ENCODE results near the gene BHLHE41. TPM values are rescaled to one million over a fixed set of nuclear protein-coding genes. Genes with fewer than 3 reads are reported as not detected.
A peak's percentile ranks its signal among the peaks of the same experiment; 100 is the strongest.

BHLHE41 gene
- total and polyA plus RNA-seq, 2 donors (not counting 1 experiment from before 2014, with no cell fraction given): 2.3 to 2.4 TPM

- Histone ChIP-seq H2AFZ (ENCODE audit: low read length) (no peak overlapping the region), H3K36me3 (ENCODE audit: control insufficient read depth, insufficient read depth, low read length) (no peaks in the 10 kb centered on the region), H3K79me2 (ENCODE audit: control insufficient read depth, insufficient read depth, low read length) (no peaks in the 10 kb centered on the region), H3K4me3 (replicated peaks in 1 of 4; ENCODE audit: control extremely low read depth in 1 of 4, insufficient read depth in 1 of 4, low read depth in 3 of 4, low read length in 4 of 4) (no peak overlapping the region), H3K27me3 (ENCODE audit: control insufficient read depth, insufficient read depth, low read length) (no peaks in the 10 kb centered on the region), H4K20me1 (ENCODE audit: control insufficient read depth, extremely low read depth, insufficient read depth, low read length) (no peaks in the 10 kb centered on the region), H3K27ac (ENCODE audit: insufficient read depth, low read length) (no peak overlapping the region), H3K9ac (ENCODE audit: insufficient read depth, low read length) (no peak overlapping the region), H3K4me1 (ENCODE audit: control insufficient read depth, extremely low read depth, insufficient read depth, low read length) (no peaks in the 10 kb centered on the region), H3K4me2 (ENCODE audit: extremely low read depth, insufficient read depth, low read length) (no peak overlapping the region), H3K9me3 (ENCODE audit: control insufficient read depth, insufficient read depth, low read depth, low read length) (no peaks in the 10 kb centered on the region)
- no peak for TF ChIP-seq CTCF (conservative IDR thresholded peaks at IDR 0.05 in 1 of 2, IDR thresholded peaks at IDR 0.05 in 1 of 2; ENCODE audit: low read depth in 1 of 2, low read length in 2 of 2)
- peak in 1 of 2 donors; percentile 40 for DNase-seq (ENCODE audit: low read depth in 2 of 2)
Measured at GRCh38 chr12:26133521-26133920, 8.7 kb upstream of the BHLHE41 start.

- Histone ChIP-seq H3K27ac (ENCODE audit: insufficient read depth, low read length) (no peak overlapping the region), H3K4me3 (replicated peaks in 1 of 4; ENCODE audit: control extremely low read depth in 1 of 4, insufficient read depth in 1 of 4, low read depth in 3 of 4, low read length in 4 of 4) (no peak overlapping the region), H3K27me3 (ENCODE audit: control insufficient read depth, insufficient read depth, low read length) (no peaks in the 10 kb centered on the region), H3K9me3 (ENCODE audit: control insufficient read depth, insufficient read depth, low read depth, low read length) (no peaks in the 10 kb centered on the region), H2AFZ (ENCODE audit: low read length) (no peak overlapping the region), H3K4me2 (ENCODE audit: extremely low read depth, insufficient read depth, low read length) (no peak overlapping the region), H3K4me1 (ENCODE audit: control insufficient read depth, extremely low read depth, insufficient read depth, low read length) (no peaks in the 10 kb centered on the region), H3K79me2 (ENCODE audit: control insufficient read depth, insufficient read depth, low read length) (no peaks in the 10 kb centered on the region), H3K36me3 (ENCODE audit: control insufficient read depth, insufficient read depth, low read length) (no peaks in the 10 kb centered on the region), H3K9ac (ENCODE audit: insufficient read depth, low read length) (no peak overlapping the region), H4K20me1 (ENCODE audit: control insufficient read depth, extremely low read depth, insufficient read depth, low read length) (no peaks in the 10 kb centered on the region)
- no peak for TF ChIP-seq CTCF (conservative IDR thresholded peaks at IDR 0.05 in 1 of 2, IDR thresholded peaks at IDR 0.05 in 1 of 2; ENCODE audit: low read depth in 1 of 2, low read length in 2 of 2)
- no peak for TF ChIP-seq EZH2 (IDR thresholded peaks at IDR 0.05; ENCODE audit: low read length, missing control alignments)
- no peak for DNase-seq (ENCODE audit: low read depth in 2 of 2)
Measured at GRCh38 chr12:26132866-26133265, 8.0 kb upstream of the BHLHE41 start.

- H2AFZ ChIP-seq (ENCODE audit: low read length): no peak overlapping the region
- no peaks in the 10 kb centered on the region for H3K4me1 ChIP-seq (ENCODE audit: control insufficient read depth, extremely low read depth, insufficient read depth, low read length)
- no peak for TF ChIP-seq CTCF (conservative IDR thresholded peaks at IDR 0.05 in 1 of 2, IDR thresholded peaks at IDR 0.05 in 1 of 2; ENCODE audit: low read depth in 1 of 2, low read length in 2 of 2)
- no peak for TF ChIP-seq EZH2 (IDR thresholded peaks at IDR 0.05; ENCODE audit: low read length, missing control alignments)
- no peaks in the 10 kb centered on the region for H3K27me3 ChIP-seq (ENCODE audit: control insufficient read depth, insufficient read depth, low read length)
- no peak overlapping the region for H3K9ac ChIP-seq (ENCODE audit: insufficient read depth, low read length)
- H3K79me2 ChIP-seq (ENCODE audit: control insufficient read depth, insufficient read depth, low read length): no peaks in the 10 kb centered on the region
- H3K4me3 ChIP-seq (replicated peaks in 1 of 4; ENCODE audit: control extremely low read depth in 1 of 4, insufficient read depth in 1 of 4, low read depth in 3 of 4, low read length in 4 of 4): no peak overlapping the region
- DNase-seq (ENCODE audit: low read depth in 2 of 2): no peak
- H4K20me1 ChIP-seq (ENCODE audit: control insufficient read depth, extremely low read depth, insufficient read depth, low read length): no peaks in the 10 kb centered on the region
- no peaks in the 10 kb centered on the region for H3K36me3 ChIP-seq (ENCODE audit: control insufficient read depth, insufficient read depth, low read length)
- no peak overlapping the region for H3K4me2 ChIP-seq (ENCODE audit: extremely low read depth, insufficient read depth, low read length)
- no peak overlapping the region for H3K27ac ChIP-seq (ENCODE audit: insufficient read depth, low read length)
- no peaks in the 10 kb centered on the region for H3K9me3 ChIP-seq (ENCODE audit: control insufficient read depth, insufficient read depth, low read depth, low read length)
Measured at GRCh38 chr12:26131936-26132335, 7.1 kb upstream of the BHLHE41 start.

All from fibroblast of lung (primary cell).